Femur (tissue), 1 donor: ENCODE results near the gene LHFPL3.
"Not testable (repeated sequence)": the region's sequence is repeated elsewhere in the genome, so short reads cannot be mapped to it uniquely, and the experiment has no call there.

Experiments used
- DNase-seq: peaks from one replicate; pipeline ENCODE4 v3.0.0-alpha.2; 2017

LHFPL3 gene

DNA sequence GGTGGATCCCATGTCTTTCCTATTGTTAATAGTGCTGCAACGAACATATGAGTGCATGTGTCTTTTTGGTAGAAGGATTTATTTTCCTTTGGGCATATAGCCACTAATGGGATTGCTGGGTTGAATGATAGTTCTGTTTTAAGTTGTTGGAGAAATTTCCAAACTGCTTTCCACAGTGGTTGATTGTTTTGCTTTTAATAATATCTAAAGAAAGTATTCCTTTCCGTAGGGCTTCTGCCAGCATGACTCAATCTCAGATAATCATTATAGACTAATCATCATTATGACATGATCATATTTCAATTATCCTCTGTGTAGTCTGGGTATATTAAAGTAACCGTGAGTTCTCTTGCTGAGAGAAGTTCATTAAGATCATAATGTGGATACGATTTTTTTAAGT, 575.4 kb downstream of the LHFPL3 start:
- DNase-seq: no peak

DNA sequence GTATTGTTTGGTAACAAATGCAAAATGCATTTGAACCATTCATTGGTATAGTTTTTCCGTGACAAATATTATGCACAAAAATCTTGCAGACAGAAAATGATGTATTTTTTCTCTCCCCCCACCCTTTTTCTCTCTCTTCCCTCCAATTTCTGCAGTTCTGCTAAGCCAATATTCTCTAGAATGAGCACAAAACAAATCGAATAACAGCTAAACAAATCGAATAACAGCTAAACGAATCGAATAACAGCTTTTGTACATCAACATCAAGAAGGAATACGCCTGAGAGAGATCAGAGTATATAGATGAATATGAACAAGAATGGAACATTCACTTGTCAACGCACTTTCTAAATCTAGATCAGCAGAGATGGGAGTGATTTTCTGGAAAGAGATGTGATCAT, 577.6 kb downstream of the LHFPL3 start:
- no peak for DNase-seq

DNA sequence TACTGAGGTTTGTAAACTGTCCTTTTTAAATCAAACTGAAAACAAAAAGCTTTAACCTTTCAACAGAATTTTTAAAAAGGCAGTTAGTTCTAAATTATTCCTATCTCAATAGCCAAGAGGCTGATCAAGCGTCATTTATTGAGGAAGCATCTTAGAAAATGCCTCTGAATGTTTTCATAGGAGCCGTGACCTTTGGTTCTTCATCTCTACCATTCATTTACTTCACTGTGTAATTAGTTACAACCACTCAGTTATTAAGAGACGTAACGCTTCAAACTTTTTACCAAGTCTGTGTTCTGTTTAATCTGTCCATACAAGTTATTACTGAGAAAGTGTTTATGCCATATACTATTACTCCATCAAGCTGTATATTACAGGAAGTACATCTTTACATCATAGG, 578.2 kb downstream of the LHFPL3 start:
- no peak for DNase-seq

DNA sequence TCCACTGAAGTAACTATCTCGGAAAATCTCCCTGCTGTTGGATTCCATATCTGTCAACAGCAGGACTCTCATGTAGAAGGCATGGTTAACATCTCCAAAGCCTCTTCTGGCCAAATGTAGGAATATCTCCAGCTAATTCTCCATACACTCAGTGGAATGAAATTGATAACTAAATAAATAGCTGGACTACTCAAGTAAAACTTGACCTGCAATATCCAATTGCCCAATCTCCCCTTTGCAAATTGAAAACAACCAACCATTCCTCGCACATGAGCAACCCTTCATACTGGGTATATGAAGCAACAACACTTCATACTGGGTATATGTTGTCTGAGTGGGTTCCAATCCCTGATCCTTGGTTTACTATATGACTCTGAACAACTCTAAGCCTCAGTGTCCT, 580.2 kb downstream of the LHFPL3 start:
- no peak for DNase-seq

DNA sequence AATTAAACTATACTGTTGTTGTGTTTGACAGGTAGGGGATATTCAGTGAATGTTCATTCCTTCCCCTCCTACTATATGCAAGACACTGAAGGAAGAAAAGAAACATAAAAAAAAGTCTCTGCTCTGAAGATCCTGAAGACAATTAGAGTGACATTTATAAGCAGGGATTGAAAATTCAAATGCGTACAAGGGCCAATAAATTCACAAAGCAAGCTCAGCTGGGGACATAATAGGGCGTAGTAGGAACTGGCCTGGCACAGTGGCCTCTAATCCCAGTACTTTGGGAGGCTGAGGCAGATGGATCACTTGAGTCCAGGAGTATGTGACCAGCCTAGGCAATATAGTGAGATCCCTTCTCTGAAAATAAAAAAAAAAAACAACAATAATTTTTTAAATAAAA, 580.7 kb downstream of the LHFPL3 start:
- no peak for DNase-seq

DNA sequence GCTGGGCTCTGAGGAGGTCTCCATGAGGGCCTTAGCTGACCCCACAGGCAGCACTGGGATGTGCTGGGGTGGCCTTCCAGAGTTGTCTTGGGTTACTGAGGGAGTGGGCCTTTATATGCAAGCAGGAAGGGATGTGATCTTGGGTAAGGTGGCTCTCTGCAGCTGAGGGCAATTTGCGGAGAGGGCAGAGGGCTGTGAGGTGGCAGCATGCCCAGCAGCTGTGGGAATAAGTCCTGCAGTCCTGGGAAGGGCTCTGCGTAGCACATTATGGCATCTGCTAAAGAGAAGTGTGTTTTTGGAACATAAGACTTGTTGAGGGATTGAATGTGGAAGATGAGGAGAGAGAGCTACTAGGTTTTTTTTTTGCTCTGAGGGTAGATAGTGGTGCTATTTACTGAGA, 586.0 kb downstream of the LHFPL3 start:
- peak; percentile 60 for DNase-seq

DNA sequence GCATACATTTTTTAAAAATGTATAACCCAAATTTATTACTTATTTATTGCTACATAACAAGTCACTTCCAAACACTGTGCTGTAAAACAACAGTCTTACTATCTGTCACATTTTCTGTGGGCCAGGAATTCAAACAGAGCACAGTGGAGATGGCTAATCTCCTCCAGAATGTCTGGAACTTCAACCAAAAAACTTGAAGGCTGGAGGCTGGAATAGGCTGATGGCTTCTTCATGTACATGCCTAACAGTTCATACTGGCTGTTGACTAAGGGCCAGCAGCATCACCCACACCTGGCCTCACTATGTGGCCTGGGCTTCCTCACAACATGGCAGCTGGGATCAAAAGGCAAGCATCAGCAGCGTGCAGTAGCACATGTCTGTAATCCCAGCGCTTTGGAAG, 593.2 kb downstream of the LHFPL3 start:
- DNase-seq: no peak

DNA sequence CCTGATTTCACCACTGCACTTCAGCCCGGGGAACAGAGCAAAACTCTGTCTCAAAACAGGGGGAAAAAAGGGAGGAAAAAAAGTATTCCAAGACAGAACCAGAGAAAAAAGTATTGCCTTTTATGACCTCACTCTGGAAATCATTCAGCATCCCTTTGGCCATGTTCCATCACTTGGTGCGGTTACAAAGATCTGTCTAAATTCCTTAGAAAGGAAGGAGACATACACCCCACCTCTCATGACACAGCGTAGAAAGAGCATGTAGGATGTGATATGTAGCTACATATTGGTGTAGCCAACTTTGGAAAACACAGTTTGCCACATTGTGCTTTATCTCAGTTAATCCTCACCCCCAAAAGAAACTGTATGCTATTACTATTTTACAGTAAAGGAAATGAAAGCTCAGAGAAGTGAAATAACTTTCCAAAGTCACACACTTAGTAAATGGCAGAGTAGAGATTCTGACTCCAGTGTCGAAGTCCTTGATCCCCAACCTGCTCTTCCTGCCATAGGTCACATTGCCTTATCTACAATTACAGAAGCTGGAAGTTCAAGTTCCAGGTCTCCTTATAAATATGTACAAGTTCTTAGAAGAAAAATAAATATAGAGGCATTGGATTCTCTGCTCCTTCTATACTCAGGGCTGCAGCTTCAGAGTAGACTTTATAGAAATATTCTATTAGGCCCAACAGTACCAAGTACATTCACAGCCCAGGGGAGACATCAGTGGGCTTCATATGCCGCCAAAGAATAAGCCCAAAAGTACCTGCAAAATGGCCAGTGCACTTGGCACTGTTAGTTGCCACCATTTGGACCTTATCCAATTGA, 594.0 kb downstream of the LHFPL3 start:
- DNase-seq: no peak

DNA sequence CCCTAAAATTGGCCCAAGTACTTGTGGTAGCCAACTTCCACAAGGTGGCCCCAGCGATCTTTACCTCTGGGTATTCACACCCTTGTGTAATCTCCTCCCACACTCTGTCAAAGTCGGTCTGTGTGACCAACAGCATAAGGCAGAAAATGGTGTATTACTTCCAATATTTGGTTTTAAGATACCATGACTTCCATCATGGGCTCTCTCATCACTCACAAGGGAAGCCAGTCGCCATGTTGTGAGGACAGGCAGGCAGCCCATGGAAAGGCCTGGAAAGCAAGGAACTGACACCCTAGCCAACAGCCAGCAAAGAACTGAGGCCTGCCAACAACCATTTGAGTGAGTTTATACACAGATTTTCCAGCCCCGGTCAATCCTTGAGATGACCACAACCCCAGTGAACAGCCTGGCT, 594.6 kb downstream of the LHFPL3 start:
- peak; percentile 63 for DNase-seq

DNA sequence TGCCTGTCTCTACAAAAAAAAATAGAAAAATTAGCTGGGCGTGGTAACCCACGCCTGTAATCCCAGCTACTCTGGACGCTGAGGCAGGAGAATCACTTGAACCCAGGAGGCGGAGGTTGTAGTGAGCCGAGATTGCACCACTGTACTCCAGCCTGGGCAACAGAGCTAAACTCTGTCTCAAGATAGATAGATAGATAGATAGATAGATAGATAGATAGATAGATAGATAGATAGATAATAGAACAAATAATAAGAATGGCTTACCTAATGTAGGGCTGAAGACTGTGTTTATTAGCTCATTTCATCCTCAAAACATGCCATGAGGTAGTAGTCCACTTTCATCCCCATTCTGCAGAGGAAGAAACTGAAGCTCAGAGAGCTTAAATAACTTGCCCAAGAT, 597.8 kb downstream of the LHFPL3 start:
- not testable (repeated sequence) for DNase-seq

DNA sequence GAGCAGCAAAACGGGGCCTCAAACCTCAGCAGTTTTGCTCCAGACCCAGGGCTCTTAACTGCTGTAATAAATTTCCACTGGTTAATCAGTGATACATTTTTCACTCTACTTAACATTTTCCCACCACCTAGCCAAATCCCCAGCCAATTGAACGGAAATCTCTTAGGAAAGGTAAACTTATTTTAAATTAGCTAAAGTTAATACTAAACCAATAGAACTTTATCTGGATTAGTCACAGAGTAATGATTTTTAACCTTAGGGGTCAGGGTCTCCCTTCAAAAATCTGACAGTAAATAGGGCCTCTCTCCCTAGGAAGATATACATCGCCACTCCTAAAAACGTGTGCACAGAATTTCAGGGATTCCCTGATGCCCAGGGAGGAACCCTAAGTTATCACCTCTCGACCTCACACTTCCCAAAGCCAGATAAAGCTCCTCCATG, 598.2 kb downstream of the LHFPL3 start:
- no peak for DNase-seq

DNA sequence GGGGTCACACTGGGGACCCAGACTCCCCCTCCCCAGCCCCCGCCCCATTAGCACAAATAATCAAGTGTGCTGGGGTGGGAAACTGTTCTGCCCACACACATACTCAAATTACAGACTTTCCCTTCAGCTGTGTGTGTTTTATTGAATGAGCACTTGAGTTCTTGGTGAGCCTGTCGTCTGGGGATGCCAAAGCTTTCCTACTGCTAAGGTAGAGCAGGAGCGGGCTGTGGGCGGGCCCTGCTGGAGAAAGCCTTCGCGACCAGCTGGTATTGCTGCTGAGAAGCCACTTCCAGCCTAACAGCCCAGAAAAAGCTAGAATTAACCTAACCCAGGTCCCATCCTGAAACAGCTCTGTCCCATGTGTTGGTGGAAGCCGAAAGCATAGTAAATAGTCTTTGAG, 598.7 kb downstream of the LHFPL3 start:
- DNase-seq: no peak

DNA sequence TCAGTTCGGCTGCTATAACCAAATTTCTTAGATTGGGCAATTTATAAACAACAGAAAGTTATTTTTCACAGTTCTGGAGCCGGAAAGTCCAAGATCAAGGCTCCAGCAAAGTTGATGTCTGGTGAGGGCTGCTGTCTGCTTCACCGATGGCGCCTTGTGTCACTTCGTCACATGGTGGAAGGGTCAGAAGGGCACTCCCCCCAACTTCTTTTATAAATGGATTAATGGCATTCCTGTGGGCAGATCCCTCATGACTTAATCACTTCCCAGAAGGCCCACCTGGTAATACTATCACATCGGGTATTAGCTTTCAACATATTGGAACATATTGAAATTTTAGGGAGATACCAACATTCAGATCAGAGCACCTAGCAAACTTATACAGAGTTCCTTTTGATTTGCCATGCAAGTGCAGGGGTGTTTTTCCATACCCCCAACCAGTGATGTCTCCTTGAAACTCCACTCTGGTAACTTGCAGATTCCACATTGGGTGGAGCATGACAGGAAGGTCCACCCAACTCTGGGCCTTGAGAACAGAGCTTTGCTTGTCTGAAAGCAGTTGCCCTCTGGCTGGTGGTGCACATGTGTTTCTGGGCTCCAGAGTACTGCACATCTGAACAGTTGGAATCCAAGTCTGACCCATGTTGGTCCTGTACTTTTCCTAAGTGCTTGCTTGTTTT, 600.5 kb downstream of the LHFPL3 start:
- DNase-seq: no peak

DNA sequence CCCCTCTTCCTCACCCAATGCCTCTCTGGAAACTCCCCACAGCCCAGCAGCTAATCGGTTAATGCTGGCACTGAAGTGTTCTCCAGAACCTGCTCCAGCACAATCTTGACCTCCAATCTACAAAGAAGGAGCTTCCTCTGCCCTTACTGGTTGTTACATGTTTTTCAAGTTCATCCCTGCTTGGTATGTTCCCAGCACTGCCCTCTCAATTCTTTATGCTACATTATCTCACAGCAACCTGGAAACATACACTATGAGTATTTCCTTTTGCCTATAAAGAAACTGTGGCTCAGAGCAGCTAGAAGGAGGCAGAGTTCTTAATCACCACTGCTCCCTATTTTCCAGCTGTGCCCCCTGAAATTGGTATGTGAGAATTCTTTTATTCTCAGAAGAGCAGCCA, 601.5 kb downstream of the LHFPL3 start:
- no peak for DNase-seq

DNA sequence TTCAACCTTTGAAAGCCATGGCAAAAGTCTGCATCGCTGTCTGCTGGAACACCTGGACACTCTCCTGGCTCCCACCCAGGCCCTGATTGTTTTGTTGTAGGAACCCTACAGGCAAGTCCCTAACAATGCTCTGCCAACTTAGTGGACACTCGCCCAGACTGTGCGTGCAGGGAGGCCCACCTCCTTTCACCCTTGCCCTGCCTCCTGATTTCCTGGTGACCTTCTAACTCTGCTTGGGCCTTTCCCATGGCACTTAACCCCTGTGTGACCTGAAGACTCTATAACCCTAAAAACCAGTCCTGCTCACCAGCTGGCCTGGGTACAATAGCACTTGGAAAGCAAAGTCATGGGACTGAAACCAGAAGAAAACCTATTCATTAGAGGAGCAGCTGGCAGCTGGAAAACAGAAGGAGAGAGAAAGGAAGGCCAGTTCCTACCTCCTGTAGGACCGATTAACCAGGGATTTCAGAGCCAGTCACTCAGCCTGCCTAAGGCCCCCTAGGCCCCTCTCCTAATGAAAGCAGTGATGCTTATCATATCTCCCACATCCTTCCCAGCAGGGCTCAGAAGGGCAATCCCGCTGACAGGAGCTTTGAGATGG, 602.9 kb downstream of the LHFPL3 start:
- DNase-seq: no peak

DNA sequence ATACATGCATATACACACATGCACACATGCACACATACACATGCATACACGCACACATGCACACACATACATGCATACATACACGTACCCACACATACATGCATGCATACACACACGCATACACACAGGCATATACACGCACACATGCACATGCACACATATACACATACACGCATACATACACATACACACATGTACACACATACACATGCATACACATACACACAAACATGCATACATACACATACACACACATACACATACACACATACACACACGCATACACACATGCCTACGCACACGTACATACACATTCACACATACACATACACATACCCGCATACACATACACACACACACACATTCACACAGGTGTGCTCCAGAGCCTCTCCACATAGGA, 604.6 kb downstream of the LHFPL3 start:
- DNase-seq: no peak

DNA sequence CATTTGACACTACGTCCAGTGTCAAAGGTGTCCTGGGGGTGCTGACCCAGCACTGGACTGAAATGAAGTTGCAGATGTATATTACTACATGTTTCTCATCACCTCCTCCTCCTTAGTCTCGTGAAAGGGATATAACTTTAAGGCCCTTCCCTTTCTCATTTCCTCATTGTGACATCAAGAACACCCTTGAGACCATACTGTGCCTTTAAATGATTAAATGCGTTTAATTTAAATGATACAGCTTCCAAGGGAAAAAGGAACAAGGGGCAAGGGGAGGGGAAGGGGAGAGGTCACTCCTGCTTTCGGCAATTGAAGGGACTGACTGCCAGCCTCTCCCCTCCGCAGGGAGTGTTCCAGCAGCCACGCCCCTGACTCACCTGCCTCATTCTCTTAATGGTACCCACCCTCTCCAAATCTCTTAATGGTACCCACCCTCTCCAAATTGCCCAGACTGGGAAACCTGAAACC, 605.2 kb downstream of the LHFPL3 start:
- no peak for DNase-seq

DNA sequence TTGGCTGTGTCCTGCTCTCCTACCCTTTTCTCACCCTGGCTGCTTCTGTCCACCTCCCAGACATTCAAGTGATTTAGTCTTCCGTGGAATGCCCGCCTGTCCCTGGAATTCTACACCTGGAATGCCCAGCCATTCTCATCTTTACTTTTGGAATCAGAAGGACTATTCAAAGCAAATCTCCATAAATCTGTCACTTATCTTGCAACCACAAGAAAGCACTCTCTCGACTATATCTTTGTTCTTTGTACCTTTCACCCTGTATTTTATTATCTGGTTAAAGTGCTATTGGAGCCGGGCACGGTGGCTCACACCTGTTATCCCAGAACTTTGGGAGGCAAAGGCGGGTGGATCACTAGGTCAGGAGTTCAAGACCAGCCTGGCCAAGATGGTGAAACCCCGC, 606.3 kb downstream of the LHFPL3 start:
- no peak for DNase-seq

DNA sequence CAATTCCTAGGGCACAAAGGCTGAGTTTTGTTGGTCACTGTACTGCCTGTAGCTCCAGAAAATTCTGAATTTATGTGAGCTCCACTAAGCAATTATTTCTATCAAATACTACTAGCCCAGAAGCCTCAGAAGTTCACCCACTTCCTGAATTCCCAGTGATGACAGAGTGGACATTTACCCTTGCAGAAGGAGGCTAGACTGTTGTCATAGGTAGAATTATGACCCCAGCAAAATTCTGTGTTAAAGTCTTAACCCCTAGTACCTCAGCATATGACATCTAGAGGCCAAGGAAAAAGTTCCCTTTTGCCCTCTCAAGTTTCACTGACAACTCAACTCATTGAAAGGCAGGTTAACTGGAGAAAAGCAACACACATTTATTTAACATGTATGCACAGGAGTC, 606.9 kb downstream of the LHFPL3 start:
- DNase-seq: no peak

DNA sequence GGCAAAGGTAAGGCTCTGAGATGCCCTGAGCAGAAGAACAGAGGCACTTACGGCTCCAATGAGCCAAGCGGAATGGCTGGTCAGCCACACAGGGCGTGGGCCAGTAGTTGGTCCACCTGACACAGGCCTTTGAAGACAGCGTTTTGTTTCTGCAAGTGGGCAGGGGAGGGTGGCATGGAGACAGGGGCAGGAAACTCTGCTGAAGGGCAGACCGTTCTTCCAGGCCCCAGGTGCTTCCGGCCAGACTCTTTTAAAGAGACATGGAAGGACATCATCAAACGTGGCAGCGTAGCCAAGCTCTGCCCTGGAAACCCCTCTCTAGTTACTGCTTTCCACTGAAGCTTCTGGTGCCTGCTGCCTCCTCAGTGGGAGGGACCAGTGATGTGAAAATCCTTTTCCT, 608.1 kb downstream of the LHFPL3 start:
- no peak for DNase-seq

DNA sequence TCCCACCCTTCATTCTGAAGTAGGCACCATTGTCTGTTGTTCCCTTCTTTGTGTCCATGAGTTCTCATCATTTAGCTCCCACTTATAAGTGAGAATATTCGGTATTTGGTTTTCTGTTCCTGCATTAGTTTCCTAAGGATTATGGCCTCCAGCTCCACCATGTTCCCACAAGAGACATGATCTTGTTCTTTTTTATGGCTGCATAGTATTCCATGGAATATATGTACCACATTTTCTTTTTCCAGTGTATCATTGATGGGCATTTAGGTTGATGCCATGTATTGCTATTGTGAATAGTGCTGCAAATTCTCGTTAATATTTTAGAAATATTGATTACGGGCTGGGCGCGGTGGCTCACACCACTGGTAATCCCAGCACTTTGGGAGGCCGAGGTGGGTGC, 609.1 kb downstream of the LHFPL3 start:
- DNase-seq: not testable (repeated sequence)

DNA sequence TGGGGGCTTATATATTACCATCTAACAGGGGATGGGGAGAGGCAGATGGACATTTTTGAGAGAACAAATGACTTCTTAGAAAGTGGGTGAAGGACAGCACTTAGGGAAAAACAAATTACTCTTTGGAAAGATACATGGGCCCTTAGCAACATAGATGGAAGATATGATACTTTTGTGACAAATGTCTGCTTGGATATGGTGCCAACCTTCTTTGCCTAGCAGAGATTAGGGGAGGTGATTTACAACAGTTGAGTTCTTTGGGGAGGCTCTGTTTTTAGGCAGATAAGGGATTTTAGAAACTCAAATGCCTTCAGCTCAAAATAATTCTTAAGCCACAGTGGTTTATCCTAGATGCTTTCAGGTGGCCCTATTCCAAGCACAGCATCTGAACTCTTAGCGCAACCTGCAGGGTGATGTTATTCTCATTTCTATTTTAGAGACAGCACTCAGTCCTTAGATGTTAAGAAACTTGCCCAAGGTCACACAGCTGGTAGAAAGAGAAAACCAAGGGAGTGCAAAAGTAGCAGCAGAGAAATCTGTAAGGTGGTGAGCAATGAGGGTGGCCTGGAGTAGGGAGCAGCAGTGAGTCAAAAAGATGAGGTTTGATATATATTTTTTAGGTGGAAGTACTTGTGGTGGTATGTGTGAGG, 610.5 kb downstream of the LHFPL3 start:
- DNase-seq: no peak

DNA sequence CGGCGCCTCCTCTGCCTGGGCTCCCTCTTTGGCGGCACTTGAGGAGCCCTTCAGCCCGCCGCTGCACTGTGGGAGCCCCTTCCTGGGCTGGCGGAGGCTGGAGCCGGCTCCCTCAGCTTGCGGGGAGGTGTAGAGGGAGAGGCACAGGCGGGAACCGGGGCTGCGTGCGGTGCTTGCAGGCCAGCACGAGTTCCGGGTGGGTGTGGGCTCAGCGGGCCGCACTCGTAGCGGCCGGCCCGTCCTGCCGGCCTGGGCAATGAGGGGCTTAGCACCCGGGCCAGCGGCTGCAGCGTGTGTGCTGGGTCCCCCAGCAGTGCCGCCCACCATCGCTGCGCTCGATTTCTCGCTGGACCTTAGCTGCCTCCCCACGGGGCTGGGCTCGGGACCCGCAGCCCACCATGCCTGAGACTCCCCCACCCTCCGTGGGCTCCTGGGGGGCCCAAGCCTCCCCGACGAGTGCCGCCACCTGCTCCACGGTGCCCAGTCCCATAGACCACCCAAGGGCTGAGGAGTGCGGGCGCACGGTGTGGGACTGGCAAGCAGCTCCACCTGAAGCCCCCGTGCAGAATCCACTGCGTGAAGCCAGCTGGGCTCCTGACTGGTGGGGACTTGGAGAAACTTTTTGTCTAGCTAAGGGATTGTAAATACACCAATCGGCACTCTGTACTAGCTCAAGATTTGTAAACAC, 611.8 kb downstream of the LHFPL3 start:
- no peak for DNase-seq
